ENCODE results near the gene WTIP. TPM values are rescaled to one million over a fixed set of nuclear protein-coding genes. Genes with fewer than 3 reads are reported as not detected.
"Not testable (repeated sequence)": the region's sequence is repeated elsewhere in the genome, so short reads cannot be mapped to it uniquely, and the experiment has no call there.

WTIP gene
- total RNA-seq, 1 donor from 2014 or later, result 0.38 TPM

GRCh38 chr19:34475026-34475974, 6.3 kb upstream of the WTIP start:
- Mint-ChIP-seq H3K27me3 (peaks cover 11% of the 10 kb centered on the region), H3K27ac (no peak overlapping the region), H3K4me3 (no peak overlapping the region), H3K4me1 (no peaks in the 10 kb centered on the region), H3K36me3 (ENCODE audit: low read depth) (peaks cover 33% of the 10 kb centered on the region), H3K9me3 (no peaks in the 10 kb centered on the region)
- CTCF ChIA-PET, result no interaction called here
- no peak for DNase-seq
- intact Hi-C loops (cut with micrococcal nuclease), result no loop called here
- ATAC-seq (ENCODE audit: low read depth), result no peak
- TF ChIP-seq CTCF (IDR thresholded peaks at IDR 0.05), result no peak
- POLR2A ChIA-PET, result interaction anchor here (0.5 kb wide), 1 partner anchor 13 kb away, joined by 4 read pairs; no protein-coding TSS in a partner anchor

- Mint-ChIP-seq H3K27me3 (peaks cover 16% of the 10 kb centered on the region), H3K4me3 (no peak overlapping the region), H3K4me1 (no peaks in the 10 kb centered on the region), H3K9me3 (no peaks in the 10 kb centered on the region), H3K36me3 (ENCODE audit: low read depth) (peaks cover 29% of the 10 kb centered on the region), H3K27ac (no peak overlapping the region)
- no peak for ATAC-seq (ENCODE audit: low read depth)
- TF ChIP-seq CTCF (IDR thresholded peaks at IDR 0.05), result no peak
- POLR2A ChIA-PET, result interaction anchor here (0.5 to 1.1 kb wide), 2 partner anchors 9 to 13 kb away, joined by 3 to 4 read pairs; no protein-coding TSS in a partner anchor
- intact Hi-C loops (cut with micrococcal nuclease), result no loop called here
- DNase-seq, result no peak
- CTCF ChIA-PET, result no interaction called here
Observed at GRCh38 chr19:34475975-34476594, 5.5 kb upstream of the WTIP start.

GRCh38 chr19:34478496-34478895, 3.1 kb upstream of the WTIP start:
- CTCF ChIA-PET; DNase-seq; H3K9me3 Mint-ChIP-seq; H3K4me3 Mint-ChIP-seq; ATAC-seq (ENCODE audit: low read depth); POLR2A ChIA-PET; H3K27ac Mint-ChIP-seq; intact Hi-C loops (cut with micrococcal nuclease); H3K4me1 Mint-ChIP-seq; H3K36me3 Mint-ChIP-seq (ENCODE audit: low read depth): not testable (repeated sequence)
- H3K27me3 Mint-ChIP-seq, result peaks cover 20% of the 10 kb centered on the region

GRCh38 chr19:34479396-34479795, 2.2 kb upstream of the WTIP start:
- Mint-ChIP-seq H3K36me3 (ENCODE audit: low read depth) (no peaks in the 10 kb centered on the region), H3K27me3 (peaks cover 28% of the 10 kb centered on the region), H3K4me3 (no peak overlapping the region), H3K4me1 (peaks cover 6% of the 10 kb centered on the region), H3K27ac (no peak overlapping the region), H3K9me3 (no peaks in the 10 kb centered on the region)
- no peak for TF ChIP-seq CTCF (IDR thresholded peaks at IDR 0.05)
- ATAC-seq (ENCODE audit: low read depth) (no peak), DNase-seq (no peak)
- ChIA-PET CTCF (no interaction called here), POLR2A (no interaction called here)
- intact Hi-C loops (cut with micrococcal nuclease), result no loop called here

- peaks cover 28% of the 10 kb centered on the region for H3K27me3 Mint-ChIP-seq
- H3K9me3 Mint-ChIP-seq, result no peaks in the 10 kb centered on the region
- intact Hi-C loops (cut with micrococcal nuclease), result no loop called here
- H3K27ac Mint-ChIP-seq, result no peak overlapping the region
- peaks cover 6% of the 10 kb centered on the region for H3K4me1 Mint-ChIP-seq
- ATAC-seq (ENCODE audit: low read depth), result no peak
- ChIA-PET POLR2A (no interaction called here), CTCF (no interaction called here)
- DNase-seq, result no peak
- no peaks in the 10 kb centered on the region for H3K36me3 Mint-ChIP-seq (ENCODE audit: low read depth)
- no peak for TF ChIP-seq CTCF (IDR thresholded peaks at IDR 0.05)
- no peak overlapping the region for H3K4me3 Mint-ChIP-seq
Observed at GRCh38 chr19:34480491-34480890, 1.1 kb upstream of the WTIP start.

All from activated B cell treated with CpG ODN at 0.5 μM for 24 hours (primary cell).